ENCODE data around the gene NES. TPM values are rescaled to one million over a fixed set of nuclear protein-coding genes. Genes with fewer than 3 reads are reported as not detected.

Gene NES
- total RNA-seq, 1 experiment from 2014 or later: 168 TPM

GRCh38 chr1:156644146-156644545 lies 33.1 kb downstream of the NES start:
- no peak overlapping the region for H2AK5ac ChIP-seq (ENCODE audit: insufficient read length, low read length)
- DNase-seq: no peak
- H3T11ph ChIP-seq (ENCODE audit: low read length): no peak overlapping the region
- H2BK20ac ChIP-seq (ENCODE audit: low read depth, low read length, poor library complexity, severe bottlenecking): no peak overlapping the region
- H3K36me3 Mint-ChIP-seq (ENCODE audit: insufficient read depth in 1 of 3, low read depth in 3 of 3): no peaks in the 10 kb centered on the region
- no peak overlapping the region for H2BK5ac ChIP-seq (ENCODE audit: insufficient read length, low read length)
- H3K27ac Mint-ChIP-seq: no peak overlapping the region
- no peaks in the 10 kb centered on the region for H4K20me1 ChIP-seq (ENCODE audit: control insufficient read depth, insufficient read depth, insufficient read length)
- H3K4ac ChIP-seq (ENCODE audit: low read depth, low read length): no peak overlapping the region
- H4K91ac ChIP-seq (ENCODE audit: insufficient read length, low read depth, low read length): no peak overlapping the region
- no peaks in the 10 kb centered on the region for H3K79me1 ChIP-seq (ENCODE audit: insufficient read depth, low read depth, low read length, poor library complexity, severe bottlenecking)
- no peak overlapping the region for H4K8ac ChIP-seq (replicated peaks; ENCODE audit: insufficient read length, low read depth, low read length)
- no peak overlapping the region for H2BK120ac ChIP-seq (ENCODE audit: low read depth, low read length, poor library complexity, severe bottlenecking)
- H3K23me2 ChIP-seq (ENCODE audit: insufficient read length, low read depth, low read length, poor library complexity, severe bottlenecking): peaks cover 11% of the 10 kb centered on the region
- H3K4me3 Mint-ChIP-seq: no peak overlapping the region
- no peak for TF ChIP-seq CTCF (conservative IDR thresholded peaks at IDR 0.05)
- peaks cover 21 to 24% of the 10 kb centered on the region in 2 experiments for H3K4me1 Mint-ChIP-seq
- peaks cover 10% of the 10 kb centered on the region; the same call in 1 of the 2 replicates for H3K27me3 ChIP-seq (ENCODE audit: insufficient read depth, low read length)
- H3K14ac ChIP-seq (ENCODE audit: insufficient read depth, low read length): no peak overlapping the region
- no peaks in the 10 kb centered on the region for H3K9me3 ChIP-seq (ENCODE audit: control insufficient read depth, low read depth, low read length)
- no peaks in the 10 kb centered on the region for H3K79me2 ChIP-seq (ENCODE audit: insufficient read depth, low read length)
- no peak overlapping the region for H3K4me2 ChIP-seq (ENCODE audit: insufficient read depth, insufficient read length, low read length)
- no CpG with 5 or more reads among the region's 3 CpGs for WGBS (ENCODE audit: extremely low coverage, insufficient read length, low lambda C conversion rate)
- no peaks in the 10 kb centered on the region; a peak in 1 of 5 replicates for H3K9me3 Mint-ChIP-seq
- no peak overlapping the region for H3K56ac ChIP-seq (ENCODE audit: insufficient read length, low read depth, low read length)
- H3K9ac ChIP-seq (ENCODE audit: extremely low read depth, insufficient read length, low read length): no peak overlapping the region
- peaks cover 4% of the 10 kb centered on the region; the same call in 1 of the 2 replicates for H3K4me1 ChIP-seq (ENCODE audit: insufficient read depth, low read length)
- peaks cover 96% of the 10 kb centered on the region for H3K27me3 Mint-ChIP-seq (ENCODE audit: low read depth)
- H4K5ac ChIP-seq (ENCODE audit: insufficient read length, low read depth, low read length): no peak overlapping the region
- no peak overlapping the region for H2BK12ac ChIP-seq (ENCODE audit: insufficient read length, low read depth, low read length)
- no peak overlapping the region for H2BK15ac ChIP-seq (ENCODE audit: low read depth, low read length)
- H2AFZ ChIP-seq (ENCODE audit: low read length): no peak overlapping the region
- H3K27ac ChIP-seq (ENCODE audit: insufficient read length, low read depth, low read length): no peak overlapping the region
- H3K18ac ChIP-seq (ENCODE audit: insufficient read length, low read depth, low read length): no peak overlapping the region
- no peak overlapping the region for H3K23ac ChIP-seq (ENCODE audit: insufficient read length, low read depth, low read length)

All from H9 (cell line).